Measurements from ENCODE around the gene EVI2A.
"Not testable (repeated sequence)": the region's sequence is repeated elsewhere in the genome, so short reads cannot be mapped to it uniquely, and the experiment has no call there.

The EVI2A gene

DNA sequence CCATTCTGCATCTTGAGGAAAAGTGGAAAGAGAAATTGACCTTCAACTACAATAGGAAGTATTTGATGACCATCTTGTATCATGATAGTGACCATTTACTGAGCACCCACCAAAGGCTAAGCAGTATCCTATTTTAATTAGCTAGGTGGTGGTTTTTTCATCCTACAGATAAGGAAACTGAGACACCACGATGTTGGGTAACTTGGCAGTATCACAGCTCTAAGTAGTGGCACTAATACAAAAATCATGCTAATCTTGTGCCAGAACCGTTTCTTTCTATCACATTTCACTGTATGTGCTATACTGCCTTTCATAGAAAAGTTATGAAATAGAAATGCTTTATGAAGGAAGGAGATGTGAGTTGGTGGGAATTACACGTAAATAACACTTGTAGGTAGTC is 9.9 kb downstream of the EVI2A start:
- no peak for DNase-seq

DNA sequence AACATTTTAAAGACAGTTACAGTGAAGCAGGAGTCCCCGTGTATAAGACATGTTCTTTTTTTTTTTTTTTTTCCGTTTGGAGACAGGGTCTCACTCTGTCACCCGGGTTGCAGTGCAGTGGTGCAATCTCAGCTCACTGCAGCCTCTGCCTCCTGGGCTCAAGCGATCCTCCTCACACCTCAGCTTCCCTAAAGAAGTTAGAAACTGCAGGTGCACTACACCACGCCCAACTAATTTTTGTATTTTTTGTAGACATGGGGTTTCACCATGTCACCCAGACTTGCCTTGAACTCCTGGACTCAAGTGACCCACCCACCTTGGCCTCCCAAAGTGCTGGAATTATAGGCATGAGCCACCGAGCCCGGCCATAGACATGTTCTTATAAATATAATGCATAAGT is 10.5 kb downstream of the EVI2A start:
- no peak for DNase-seq

DNA sequence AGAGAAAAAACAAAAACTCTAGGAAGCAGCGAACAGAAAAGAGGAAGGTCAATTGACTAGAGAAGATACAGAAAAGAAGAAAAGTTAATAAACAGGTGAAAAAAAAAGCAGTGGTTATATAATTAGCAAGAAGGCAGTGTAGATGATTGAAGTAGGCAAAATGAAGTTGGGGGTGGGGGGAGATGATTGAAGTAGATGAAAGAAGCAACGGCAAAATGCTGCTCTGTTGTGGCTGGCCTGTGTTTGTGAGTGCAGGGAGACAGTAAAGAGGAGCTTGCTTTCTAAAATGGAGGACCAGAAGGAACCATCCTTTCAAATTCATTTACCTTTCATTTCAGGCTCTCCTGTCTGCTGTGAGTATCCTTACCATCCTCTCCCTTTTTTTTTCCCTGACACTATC is 11.2 kb downstream of the EVI2A start:
- DNase-seq, result no peak

DNA sequence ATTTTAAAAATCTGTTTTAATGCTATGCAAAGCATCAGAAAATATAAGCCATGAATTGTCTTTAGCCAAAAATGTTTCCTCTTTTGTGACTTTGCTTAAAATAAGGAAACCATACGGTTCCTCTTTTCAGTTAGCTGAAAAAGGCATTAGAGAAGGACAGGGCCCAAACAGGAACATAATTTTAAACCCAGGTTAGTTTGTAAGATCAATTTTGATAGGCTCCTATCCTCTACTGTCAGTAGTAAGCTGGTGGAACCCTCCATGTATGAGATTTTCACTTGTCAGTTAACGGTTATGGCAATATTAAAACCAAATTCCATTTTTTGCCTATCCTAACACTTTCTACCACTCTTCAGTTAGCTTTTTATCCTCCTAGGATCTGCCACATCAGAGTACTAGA is 11.9 kb downstream of the EVI2A start:
- DNase-seq, result no peak

DNA sequence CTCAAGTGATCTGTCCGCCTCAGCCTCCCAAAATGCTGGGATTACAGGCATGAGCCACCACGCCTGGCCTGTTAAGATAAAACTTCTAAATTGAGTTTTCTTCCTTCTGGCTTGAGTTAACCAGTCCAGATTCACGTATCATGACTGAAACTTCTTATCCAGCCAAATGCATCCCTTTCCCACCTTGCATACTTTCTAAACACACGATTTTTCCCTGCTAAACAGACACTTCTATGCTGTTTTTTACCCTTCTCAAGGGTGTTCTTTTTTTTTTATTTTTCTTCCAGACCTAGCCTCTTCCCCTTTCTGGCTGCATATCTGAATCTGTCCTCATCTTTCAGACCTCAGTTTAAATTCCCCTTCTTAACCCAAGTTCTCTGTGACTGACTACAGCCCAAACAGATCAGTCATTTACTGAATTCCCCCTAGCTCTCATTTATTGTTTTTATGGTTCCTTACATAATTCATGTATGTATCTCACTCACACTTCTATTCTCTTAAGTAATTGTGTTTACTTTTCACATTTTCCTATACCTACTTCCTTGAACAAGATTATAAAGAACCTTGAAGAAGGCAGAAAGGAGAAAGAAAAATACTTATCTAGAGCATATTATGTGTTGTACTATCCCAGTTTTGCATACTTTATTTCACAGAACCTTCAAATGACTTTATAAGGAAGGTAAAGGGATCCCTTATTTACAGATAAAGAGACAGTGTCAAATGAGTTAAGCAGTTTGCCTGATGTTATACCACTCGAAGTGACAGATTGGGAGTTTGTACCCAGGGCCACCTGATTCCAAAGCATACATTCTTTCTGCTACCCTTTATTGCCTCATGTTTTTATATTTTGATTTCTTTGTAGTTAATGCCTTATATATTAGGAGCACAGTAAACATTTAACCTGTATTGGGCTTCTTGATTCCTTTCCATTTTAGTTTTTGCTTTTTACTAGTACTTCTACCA is 12.8 kb downstream of the EVI2A start:
- no peak for DNase-seq

DNA sequence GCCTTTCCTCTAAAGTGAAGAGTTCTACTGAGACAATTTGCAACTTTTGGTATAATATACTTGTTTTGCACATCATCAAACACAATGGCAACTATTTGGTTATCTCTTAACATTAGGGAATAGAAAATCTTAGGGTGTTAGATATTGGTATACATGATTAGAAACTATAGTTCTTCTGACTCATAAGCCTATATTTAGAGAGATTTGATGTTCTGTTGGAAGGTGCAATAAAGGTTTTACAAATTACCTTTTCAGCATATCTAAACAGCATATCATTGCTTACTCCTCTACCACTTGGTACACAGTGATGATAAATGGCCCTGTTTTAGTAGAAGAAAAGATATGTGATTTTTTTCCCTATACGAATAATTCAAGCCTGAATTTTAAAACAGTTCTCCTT is 13.8 kb downstream of the EVI2A start:
- DNase-seq, result no peak

DNA sequence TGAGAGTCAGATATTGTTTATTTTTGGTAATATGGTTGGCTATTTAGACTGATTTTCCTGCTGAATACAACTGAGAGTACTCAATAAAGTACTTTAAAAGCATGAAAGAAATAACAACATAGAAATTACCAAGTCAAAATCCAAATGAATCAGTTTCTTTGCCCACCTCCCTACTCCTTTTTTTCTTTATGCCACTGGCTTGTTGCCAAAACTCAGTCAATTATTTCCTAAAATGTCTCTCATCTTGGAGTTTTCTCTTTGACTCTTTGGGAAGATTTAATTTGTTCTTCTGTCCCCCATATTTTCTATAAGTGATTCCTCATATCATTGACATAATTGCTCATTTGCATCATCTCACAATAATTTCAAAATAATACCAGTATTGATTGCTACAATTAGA is 21.8 kb downstream of the EVI2A start:
- DNase-seq, result no peak

DNA sequence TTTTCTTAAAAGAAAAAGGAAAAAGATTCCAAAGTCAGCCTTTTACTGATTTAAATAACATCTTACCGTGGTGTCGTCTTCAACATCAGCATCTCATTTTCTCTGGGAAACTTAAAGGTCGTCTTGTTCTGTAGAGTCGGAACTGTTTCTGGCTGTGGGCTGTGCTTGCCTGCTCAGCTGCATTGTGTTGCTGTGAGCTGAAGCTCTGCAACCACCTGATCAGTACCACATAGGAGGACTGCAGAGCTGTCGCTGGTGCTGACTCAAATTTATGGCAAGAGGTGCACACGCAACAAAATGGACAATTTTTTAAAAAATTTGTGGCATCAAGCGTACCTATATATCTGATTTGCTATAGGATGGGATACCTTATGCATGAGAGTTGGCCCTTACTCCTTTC is 24.3 kb downstream of the EVI2A start, which contains the start of gene OMG:
Gene OMG, minus strand, starts transcription at position 150 of the 400 bp plus-strand sequence. CDS start 908 bp downstream, outside the sequence.
- DNase-seq, result no peak

DNA sequence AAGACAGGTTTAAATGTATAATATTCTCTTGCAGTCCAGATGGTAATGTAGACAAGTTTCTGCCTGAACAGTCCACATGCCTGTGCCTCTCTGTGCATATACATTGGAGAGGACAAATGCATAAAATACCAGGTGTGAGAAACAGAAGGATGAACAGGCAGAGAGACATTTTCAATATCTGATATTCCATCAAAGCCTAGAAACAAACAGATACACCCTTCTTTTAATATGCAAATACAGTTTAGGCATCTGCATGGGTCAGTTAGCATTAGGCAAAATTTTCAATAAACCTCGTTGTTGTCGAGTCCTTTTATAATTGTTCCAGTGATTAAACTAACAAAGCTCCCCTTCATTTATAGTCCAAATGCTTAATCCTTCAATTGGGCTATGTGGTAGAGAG is 25.3 kb downstream of the EVI2A start:
- no peak for DNase-seq

DNA sequence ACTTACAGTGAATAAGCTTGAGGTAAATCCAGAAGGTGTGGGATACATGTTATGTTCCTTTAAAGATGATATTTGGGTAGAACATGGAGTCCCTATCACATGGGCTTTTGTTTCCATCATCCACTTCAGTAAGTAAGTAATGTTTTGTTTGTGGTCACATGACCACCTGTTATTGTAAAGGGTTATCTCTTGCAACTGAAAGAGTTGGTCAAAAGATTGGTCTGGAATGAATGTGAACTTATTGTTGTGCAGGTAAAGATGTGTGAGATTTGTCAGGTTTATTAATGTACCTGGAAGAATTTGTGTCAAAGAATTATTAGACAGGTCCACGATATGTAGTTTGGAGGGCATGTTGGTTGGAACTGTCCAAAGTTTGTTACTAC is 25.9 kb downstream of the EVI2A start:
- no peak for DNase-seq

DNA sequence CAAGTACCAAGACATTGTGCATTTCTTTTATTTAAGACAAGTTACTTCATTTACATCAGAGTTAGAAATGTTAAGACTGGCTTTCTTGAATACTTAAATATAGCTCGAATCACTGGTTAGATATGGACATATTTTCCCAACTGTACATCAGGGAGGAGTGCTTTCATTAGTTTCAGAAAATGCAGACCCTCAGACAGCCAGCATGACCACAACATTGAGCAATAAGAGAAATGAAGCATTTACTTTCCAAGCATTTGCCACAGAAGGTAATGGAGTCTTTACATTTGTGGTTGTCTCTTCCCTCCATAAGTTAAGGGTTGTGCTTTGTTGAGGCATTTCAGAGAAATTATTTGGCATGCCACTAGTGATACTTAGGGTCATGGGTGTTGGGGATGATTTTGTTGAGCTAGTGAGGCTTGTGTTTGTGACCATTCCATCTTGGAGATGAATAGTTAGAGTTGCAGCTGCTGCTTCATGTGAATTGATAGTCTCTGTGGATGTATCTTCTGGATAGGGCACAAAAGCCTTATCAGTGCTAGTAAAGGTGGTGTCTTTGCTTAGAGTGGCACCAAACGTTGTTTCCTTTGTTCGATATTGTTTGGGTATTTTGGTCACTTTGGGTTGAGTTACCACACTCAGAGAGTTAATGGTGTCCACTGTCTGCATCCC is 26.5 kb downstream of the EVI2A start:
- DNase-seq, result no peak

DNA sequence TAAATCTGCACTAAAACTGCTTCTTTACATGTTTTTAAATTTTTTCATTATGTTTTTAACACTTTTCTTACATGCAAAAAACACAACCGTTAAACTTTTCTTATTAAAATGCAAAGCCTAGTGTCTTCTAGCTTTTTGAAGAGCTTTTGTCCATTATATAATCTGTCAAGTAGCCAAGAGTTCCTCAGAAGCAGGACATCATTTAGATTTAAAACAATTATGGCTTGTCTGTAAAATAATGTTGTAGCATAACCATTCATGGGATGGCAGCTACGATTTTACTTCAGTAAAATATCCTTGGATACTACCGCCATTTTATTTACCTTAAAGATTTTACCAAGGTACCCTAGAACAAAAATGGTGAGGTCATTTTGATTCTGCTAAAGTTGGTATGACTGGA is 27.2 kb downstream of the EVI2A start:
- DNase-seq, result no peak

DNA sequence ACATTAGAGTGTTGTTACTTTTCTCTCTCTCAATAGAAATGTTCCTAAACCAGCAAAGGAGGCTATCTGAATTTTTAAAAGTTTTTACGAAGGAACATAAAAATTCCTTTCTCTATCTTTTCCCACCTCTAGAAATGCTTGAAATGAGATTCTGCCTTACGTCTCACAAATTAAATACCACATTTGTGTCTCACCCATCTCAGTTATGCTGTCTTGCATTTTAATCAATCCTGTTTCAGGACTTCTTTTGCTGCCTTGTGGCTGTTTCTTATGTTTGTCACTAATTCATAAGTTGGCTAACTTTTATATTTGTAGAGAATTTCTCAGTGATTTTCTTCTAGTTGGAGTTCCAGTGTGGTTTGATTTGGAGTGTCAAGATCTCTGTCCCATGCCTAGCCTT is 27.8 kb downstream of the EVI2A start:
- DNase-seq, result no peak

DNA sequence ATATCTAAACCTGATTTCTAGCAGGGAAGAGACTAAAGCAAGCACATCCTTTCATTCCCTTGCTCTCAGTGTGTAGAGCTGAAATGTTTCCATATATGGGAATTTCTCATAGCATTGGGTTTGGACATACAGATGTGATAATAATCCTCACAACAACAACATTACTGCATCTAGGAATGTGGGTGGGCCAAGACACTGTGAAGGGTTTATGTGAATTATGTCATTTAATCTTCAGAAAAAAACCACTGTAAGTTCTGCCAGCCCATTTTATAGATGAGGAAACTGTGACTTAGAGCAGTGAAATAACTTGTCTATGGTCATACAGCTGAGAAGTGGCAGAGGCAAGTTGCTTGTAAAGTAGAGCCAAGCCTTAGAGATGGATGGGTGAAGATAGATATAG is 29.6 kb downstream of the EVI2A start:
- DNase-seq, result no peak

DNA sequence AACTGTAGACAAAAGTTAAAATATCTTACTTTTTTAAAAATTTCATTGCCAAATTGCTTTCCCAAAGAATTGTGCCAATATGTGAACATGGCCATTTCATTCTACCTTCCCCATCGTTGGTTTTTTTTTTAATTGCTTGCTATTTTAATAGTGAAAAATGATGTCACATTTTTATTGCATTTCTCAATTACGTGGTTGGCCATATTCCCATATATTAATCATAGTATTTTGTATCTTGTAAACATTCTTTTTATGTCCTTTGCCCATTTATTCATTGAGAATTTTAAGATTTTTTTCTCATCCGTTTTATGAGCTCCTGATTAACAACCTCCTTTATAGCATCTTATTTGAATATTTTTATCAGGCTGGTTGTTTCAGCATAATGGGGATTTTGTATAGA is 31.6 kb downstream of the EVI2A start:
- no peak for DNase-seq

DNA sequence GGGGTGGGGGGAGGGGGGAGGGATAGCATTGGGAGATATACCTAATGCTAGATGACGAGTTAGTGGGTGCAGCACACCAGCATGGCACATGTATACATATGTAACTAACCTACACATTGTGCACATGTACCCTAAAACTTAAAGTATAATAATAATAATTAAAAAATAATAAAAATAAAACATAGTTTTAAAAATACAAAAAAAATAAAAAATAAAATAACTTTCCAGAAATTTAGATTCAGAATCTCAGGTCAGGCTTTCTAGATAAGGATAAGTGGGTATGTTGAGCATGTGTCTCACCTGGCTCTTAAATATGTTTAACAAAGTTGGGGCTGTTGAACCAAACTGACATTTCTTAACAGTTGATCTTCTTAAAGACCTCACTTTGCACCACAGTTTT is 33.5 kb downstream of the EVI2A start:
- DNase-seq, result not testable (repeated sequence)

DNA sequence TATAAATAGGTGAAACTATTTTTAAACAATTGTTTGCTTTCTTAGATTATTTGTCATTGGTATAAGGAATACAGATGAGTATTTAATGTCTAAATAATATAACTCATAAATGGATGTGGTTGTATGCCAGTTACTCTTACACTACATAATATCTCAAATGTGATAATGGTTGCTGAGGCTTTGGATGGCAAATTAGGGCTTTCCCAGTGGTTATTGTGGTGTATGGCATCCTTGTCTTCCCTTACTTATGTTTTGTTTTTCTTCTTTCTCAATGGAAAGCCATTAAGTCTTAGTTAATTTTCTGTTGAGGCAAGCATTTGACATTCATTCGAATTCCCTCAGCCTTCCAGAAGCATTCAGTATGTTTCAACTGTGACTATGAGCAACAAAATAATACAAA is 34.8 kb downstream of the EVI2A start:
- DNase-seq, result no peak

DNA sequence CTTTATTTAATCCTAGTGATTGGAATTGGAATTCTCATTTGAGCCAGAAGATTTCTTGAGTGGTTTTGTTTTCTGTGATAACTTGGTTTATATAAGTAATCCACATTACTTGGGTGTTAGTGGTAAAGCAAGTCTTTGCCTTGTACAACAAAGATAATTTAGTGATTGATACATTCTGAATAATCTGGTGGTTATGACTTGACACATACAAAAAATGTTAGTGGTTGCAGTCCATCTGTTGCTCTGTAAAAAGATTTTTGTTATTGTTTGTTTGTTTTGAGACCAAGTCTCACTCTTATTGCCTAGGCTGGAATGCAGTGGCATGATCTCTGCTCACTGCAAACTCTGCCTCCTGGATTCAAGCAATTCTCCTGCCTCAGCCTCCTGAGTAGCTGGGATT is 37.6 kb downstream of the EVI2A start:
- DNase-seq, result no peak

DNA sequence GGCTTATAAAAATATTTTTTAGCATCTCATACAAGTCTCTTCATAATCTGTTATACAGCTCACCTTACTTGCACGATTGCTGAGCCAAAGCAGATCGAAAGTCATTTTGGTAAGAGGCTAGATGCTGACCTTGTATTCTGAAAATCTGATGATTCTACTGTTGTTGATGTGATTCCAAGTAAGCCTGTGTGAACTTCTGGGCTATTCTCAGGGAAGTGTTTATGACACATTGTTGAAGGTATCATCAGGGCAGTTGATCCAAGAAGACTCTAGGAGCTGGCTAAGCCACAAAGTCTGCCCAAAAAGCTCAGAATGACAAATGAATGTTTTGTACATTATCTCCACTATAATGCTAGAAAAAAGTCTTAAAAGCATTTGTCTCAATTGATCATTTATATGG is 40.4 kb downstream of the EVI2A start:
- no peak for DNase-seq

DNA sequence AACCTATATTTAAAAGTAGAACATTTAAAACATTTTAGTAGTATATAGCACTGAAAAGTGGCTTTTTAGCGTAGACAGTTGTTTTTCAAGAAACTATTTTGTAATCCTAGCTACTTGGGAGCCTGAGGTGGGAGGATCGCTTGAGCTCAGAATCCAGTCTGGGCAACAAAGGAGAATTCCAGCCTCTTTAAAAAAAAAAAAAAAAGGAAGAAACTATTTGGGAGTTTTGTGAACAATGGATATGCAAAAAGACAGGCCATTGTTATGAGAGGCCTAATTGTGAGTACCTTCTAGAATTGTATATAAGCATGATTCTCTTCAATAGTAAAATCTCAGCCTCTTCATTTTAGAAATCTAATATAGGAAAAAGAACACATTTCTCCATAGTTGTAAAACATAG is 42.0 kb downstream of the EVI2A start:
- no peak for DNase-seq

DNA sequence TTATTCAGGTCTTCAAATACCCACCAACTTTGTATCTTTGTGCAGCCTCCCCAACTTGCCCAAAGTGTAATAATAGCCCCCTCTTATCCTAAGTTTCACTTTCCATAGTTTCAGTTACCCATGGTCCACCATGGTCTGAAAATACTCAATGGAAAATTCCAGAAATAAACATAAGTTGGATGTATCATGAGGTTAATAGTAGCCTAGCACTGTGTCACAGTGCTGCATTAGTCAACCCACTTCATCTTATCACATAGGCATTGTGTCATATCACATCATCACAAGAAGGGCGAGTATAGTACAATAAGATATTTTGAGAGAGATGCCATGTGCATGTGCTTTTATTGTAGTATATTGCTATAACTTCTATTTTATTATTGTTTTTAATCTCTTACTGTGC is 46.3 kb downstream of the EVI2A start:
- no peak for DNase-seq

DNA sequence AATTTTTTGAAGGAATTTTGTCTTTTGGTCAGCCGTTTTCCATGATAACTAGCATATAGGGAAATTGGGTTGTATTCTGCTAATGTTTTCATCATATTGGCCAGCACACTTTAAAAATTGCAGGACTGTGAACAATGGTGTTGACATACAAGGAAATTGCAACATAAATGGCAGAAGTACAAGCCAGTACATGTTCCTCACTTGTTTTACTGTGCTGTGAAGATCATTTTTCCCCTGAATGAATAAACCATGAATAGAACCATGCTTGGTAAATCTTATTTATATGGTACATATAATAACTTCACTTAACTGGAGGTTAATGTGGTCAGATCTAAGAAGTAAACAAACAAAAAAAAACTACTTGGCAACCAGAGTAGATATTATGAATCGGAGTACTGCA is 47.2 kb downstream of the EVI2A start:
- DNase-seq, result no peak

DNA sequence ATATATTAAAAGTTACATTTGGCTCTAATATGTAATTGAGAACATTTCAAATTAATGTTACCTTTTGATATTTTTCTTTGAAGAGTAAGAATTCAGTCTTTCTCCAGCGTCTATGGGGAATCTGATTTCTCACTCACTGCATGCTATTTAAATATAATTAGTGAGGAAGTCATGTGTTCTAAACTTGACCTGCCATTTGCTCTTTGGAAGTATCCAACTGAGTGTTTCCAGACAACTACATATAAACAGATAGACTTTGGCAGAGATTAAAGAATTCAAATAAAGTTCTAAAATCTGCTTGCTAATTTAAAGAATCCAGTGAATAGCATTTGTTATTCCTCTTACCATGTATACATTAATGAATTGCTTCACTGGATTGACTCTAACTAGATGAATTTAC is 47.9 kb downstream of the EVI2A start:
- no peak for DNase-seq

DNA sequence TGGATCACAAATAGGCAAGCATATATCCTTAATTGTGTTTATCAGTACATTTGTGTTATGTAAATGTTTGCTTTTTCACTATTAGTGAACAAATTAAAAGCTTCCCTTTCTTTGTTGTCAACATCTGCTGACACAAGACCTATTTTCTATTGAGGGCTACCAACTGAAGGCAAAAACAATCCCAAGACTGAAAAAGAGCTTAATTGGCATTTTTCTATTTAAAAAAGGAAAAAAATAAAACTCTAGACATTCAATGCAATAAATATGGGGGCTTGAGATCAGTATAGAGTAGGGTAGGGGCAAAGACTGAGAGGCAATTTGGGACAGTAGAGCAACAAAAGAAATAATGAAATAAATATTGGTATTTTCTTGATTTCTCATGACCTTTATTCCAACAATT is 48.6 kb downstream of the EVI2A start:
- DNase-seq, result no peak

DNA sequence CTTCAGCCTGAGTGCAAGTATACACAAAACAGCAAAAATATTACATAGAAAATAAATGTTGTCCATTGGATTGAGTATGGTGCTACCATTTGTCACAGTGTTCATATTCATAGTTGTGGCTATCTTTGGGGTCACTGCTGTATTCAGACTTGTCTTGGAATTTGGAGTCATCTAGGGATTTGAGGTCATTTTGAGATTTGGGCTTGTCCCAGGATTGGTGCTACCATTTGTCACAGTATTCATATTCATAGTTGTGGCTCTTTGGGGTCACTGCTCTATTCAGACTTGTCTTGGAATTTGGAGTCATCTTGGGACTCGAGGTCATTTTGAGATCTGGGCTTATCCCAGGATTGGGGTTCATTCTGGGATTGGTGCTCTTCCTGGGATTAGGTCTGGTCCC is 49.2 kb downstream of the EVI2A start:
- no peak for DNase-seq

Measured in NCI-H1694 (cell line).